B cell (primary cell): Measurements from ENCODE around the gene OTUB2. TPM values are rescaled to one million over a fixed set of nuclear protein-coding genes. Genes with fewer than 3 reads are reported as not detected.

Experiments
- ATAC-seq: fragments of 200-7000 bp; cut with Tn5 transposase; one replicate; pipeline ENCODE4 v1.10.0; 2021; ENCODE audit warnings: low read depth, mild to moderate bottlenecking, moderate number of reproducible peaks, moderate library complexity
- CTCF ChIA-PET: fragments of 350-600 bp; sonication (Branson Sonifier 250); formaldehyde crosslinking; loops from one replicate; lab custom pipeline; 2021; ENCODE audit warnings: antibody characterized with exemption, inconsistent platforms; lab: Charles Lee
- POLR2A ChIA-PET: fragments of 350-600 bp; sonication (Branson Sonifier 250); formaldehyde crosslinking; loops from one replicate; lab custom pipeline; 2021; ENCODE audit warnings: antibody characterized with exemption; lab: Charles Lee
- DNase-seq: peaks from one replicate; pipeline ENCODE4 v3.0.0; 2013
- H2AFZ ChIP-seq: 2 replicates; pipeline ENCODE4 v1.6.1; 2012; ENCODE audit warnings: mild to moderate bottlenecking, low read depth, low read length; ENCODE audit not compliant: insufficient read depth, poor library complexity, severe bottlenecking
- H3K27ac ChIP-seq, 2 donors: 1 replicate in 1 of 2; 2 replicates in 1 of 2; pipeline ENCODE4 v1.5.1; 2012 to 2013; ENCODE audit warnings: low read length in 2 of 2, mild to moderate bottlenecking in 2 of 2, moderate library complexity in 1 of 2
- H3K27me3 ChIP-seq, 4 experiments: fragments of 200-600 bp in 1 of 4; sonication (generic) in 1 of 4; replicated peaks in 1 of 4; 1 replicate in 2 of 4; 2 replicates in 2 of 4; pipeline versions ENCODE4 v1.6.1 to v1.7.0; 2013 to 2016; ENCODE audit warnings: low read length in 3 of 4, mild to moderate bottlenecking in 2 of 4, mixed read lengths in 1 of 4, moderate library complexity in 1 of 4; ENCODE audit not compliant: insufficient read depth in 4 of 4, control insufficient read depth in 3 of 4; ENCODE audit errors: control extremely low read depth in 1 of 4
- H3K36me3 ChIP-seq, 2 experiments: replicated peaks in 1 of 2; 1 replicate in 1 of 2; 2 replicates in 1 of 2; pipeline versions ENCODE4 v1.6.1 to v1.7.1; 2013; ENCODE audit warnings: low read length in 1 of 2; ENCODE audit not compliant: insufficient read depth in 2 of 2, control insufficient read depth in 1 of 2; ENCODE audit errors: control extremely low read depth in 1 of 2, extremely low read depth in 1 of 2
- H3K4me1 ChIP-seq, 2 donors: fragments of 200-600 bp in 1 of 2; sonication (generic) in 1 of 2; 1 replicate in 1 of 2; 2 replicates in 1 of 2; pipeline versions ENCODE4 v1.5.1 to v1.6.1; 2013 to 2017; ENCODE audit warnings: low read length in 2 of 2; ENCODE audit not compliant: control insufficient read depth in 2 of 2, insufficient read depth in 2 of 2
- H3K4me2 ChIP-seq: replicated peaks from 2 replicates; pipeline ENCODE3; 2012; ENCODE audit warnings: mild to moderate bottlenecking, low read depth, low read length; ENCODE audit not compliant: poor library complexity, severe bottlenecking
- H3K4me3 ChIP-seq, 5 experiments: fragments of 200-600 bp in 1 of 5; sonication (generic) in 1 of 5; 1 replicate in 3 of 5; 2 replicates in 2 of 5; pipeline versions ENCODE4 v1.5.1 to v1.7.0; 2011 to 2016; ENCODE audit warnings: low read length in 4 of 5, mild to moderate bottlenecking in 4 of 5, low read depth in 2 of 5, control low read depth in 1 of 5, moderate library complexity in 1 of 5; ENCODE audit not compliant: insufficient read depth in 1 of 5; ENCODE audit errors: control extremely low read depth in 1 of 5, extremely low read depth in 1 of 5
- H3K79me2 ChIP-seq: fragments of 200-600 bp; sonication (generic); one replicate; pipeline ENCODE4 v1.6.0; 2016; ENCODE audit warnings: low read length; ENCODE audit not compliant: control insufficient read depth, insufficient read depth
- H3K9ac ChIP-seq: fragments of 200-600 bp; sonication (generic); 2 replicates; pipeline ENCODE4 v1.6.1; 2017; ENCODE audit warnings: mild to moderate bottlenecking, low read length, moderate library complexity
- H3K9me3 ChIP-seq, 3 donors: one replicate each; pipeline versions ENCODE4 v1.6.1 to v1.7.1; 2013; ENCODE audit warnings: low read length in 2 of 3; ENCODE audit not compliant: control insufficient read depth in 2 of 3, insufficient read depth in 1 of 3; ENCODE audit errors: control extremely low read depth in 1 of 3
- H4K20me1 ChIP-seq: 2 replicates; pipeline ENCODE4 v1.6.0; 2012; ENCODE audit warnings: mild to moderate bottlenecking, low read length; ENCODE audit not compliant: insufficient read depth, control insufficient read depth, poor library complexity, severe bottlenecking
- H3K27ac Mint-ChIP-seq: one replicate; pipeline ENCODE4 v1.8.0; 2021; ENCODE audit warnings: mixed read lengths
- H3K27me3 Mint-ChIP-seq: one replicate; pipeline ENCODE4 v1.8.0; 2021; ENCODE audit warnings: mixed read lengths
- H3K4me1 Mint-ChIP-seq: one replicate; pipeline ENCODE4 v1.8.0; 2021; ENCODE audit warnings: mixed read lengths
- H3K4me3 Mint-ChIP-seq: one replicate; pipeline ENCODE4 v1.8.0; 2021; ENCODE audit warnings: mixed read lengths
- H3K9me3 Mint-ChIP-seq: one replicate; pipeline ENCODE4 v1.8.0; 2022; ENCODE audit warnings: mixed read lengths; ENCODE audit not compliant: insufficient read depth
- CTCF ChIP-seq: fragments of 200-600 bp; IDR thresholded peaks from one replicate; pipeline ENCODE4 v1.8.0; 2022; ENCODE audit warnings: antibody characterized with exemption, mild to moderate bottlenecking
- EZH2 ChIP-seq: IDR thresholded peaks from 2 replicates; pipeline ENCODE4 v1.6.1; 2012; ENCODE audit warnings: borderline replicate concordance, low read depth, mild to moderate bottlenecking, moderate library complexity, low read length; ENCODE audit not compliant: insufficient read depth, poor library complexity, severe bottlenecking
- WGBS: methylation state at CpG from one replicate; pipeline ENCODE4 v1.1.5; 2013; ENCODE audit warnings: missing lambda C conversion rate; ENCODE audit not compliant: insufficient coverage; 5-methylcytosine and 5-hydroxymethylcytosine counted together
- intact Hi-C: fragments of 100-400 bp; cut with micrococcal nuclease; formaldehyde crosslinking; loops from one replicate; pipeline ENCODE4 v1.10.0; 2022
- polyA plus RNA-seq: library from polyadenylated mRNA; depleted of rRNA; stranded (reverse); fragments of >200 nt; gene quantifications from 2 replicates; pipeline ENCODE4 v1.2.3, GENCODE V29; 2012
- total RNA-seq, 2 donors: library from RNA; stranded (reverse); fragments of 120-200 nt in 1 of 2; gene quantifications; 1 replicate in 1 of 2; 2 replicates in 1 of 2; pipeline versions ENCODE4 v1.2.3 to v1.2.4, GENCODE V29; 2013 to 2022

Gene OTUB2
- total and polyA plus RNA-seq, 2 donors (not counting 1 experiment from before 2014, with no cell fraction given), result 0.04 to 0.17 TPM

- Histone ChIP-seq H3K9ac (no peak overlapping the region), H3K79me2 (no peaks in the 10 kb centered on the region), H3K36me3 (no peaks in the 10 kb centered on the region), H3K4me3 (no peak overlapping the region), H3K4me1 (peaks cover 9% of the 10 kb centered on the region in 2 donors), H3K27me3 (peaks cover 0 to 25% (median 9%) of the 10 kb centered on the region in 4 experiments), H3K9me3 (no peaks in the 10 kb centered on the region), H3K27ac (no peak overlapping the region), H3K4me2 (no peak overlapping the region), H2AFZ (no peak overlapping the region), H4K20me1 (no peaks in the 10 kb centered on the region)
- POLR2A ChIA-PET, result no interaction called here
- intact Hi-C loops, result no loop called here
- WGBS, result 79% methylated on average over 7 of the region's 10 CpGs
- peaks cover 8% of the 10 kb centered on the region for H3K4me1 Mint-ChIP-seq
- no peak overlapping the region for H3K27ac Mint-ChIP-seq
- peaks cover 37% of the 10 kb centered on the region for H3K27me3 Mint-ChIP-seq
- CTCF ChIA-PET, result interaction anchor here (1.3 to 2.7 kb wide), 3 partner anchors 13 to 25 kb away, joined by 3 to 11 read pairs (median 7); no protein-coding TSS in a partner anchor
- ATAC-seq (no peak), DNase-seq (no peak)
- H3K9me3 Mint-ChIP-seq, result no peaks in the 10 kb centered on the region
- TF ChIP-seq EZH2 (no peak), CTCF (no peak)
- H3K4me3 Mint-ChIP-seq, result no peak overlapping the region
These were observed 3.4 kb upstream of the OTUB2 start for GRCh38 chr14:94022532-94023411.

GRCh38 chr14:94024549-94024948, 1.6 kb upstream of the OTUB2 start:
- H3K27me3 Mint-ChIP-seq, result peaks cover 30% of the 10 kb centered on the region
- H3K4me3 Mint-ChIP-seq, result no peak overlapping the region
- H3K4me1 Mint-ChIP-seq, result peaks cover 8% of the 10 kb centered on the region
- ChIA-PET POLR2A (no interaction called here), CTCF (interaction anchor here (1.7 to 2.7 kb wide), 2 partner anchors 12 to 24 kb away, joined by 7 to 11 read pairs; no protein-coding TSS in a partner anchor)
- no CpG with 5 or more reads among the region's 2 CpGs for WGBS
- Histone ChIP-seq H3K9ac (no peak overlapping the region), H2AFZ (no peak overlapping the region), H3K4me1 (peaks cover 9% of the 10 kb centered on the region in 2 donors), H3K9me3 (no peaks in the 10 kb centered on the region), H4K20me1 (no peaks in the 10 kb centered on the region), H3K4me2 (no peak overlapping the region), H3K27ac (no peak overlapping the region), H3K36me3 (no peaks in the 10 kb centered on the region), H3K4me3 (no peak overlapping the region), H3K27me3 (peaks cover 0 to 25% (median 9%) of the 10 kb centered on the region in 4 experiments), H3K79me2 (no peaks in the 10 kb centered on the region)
- TF ChIP-seq EZH2, result no peak
- TF ChIP-seq CTCF, result no peak
- DNase-seq (no peak), ATAC-seq (no peak)
- intact Hi-C loops, result no loop called here
- H3K9me3 Mint-ChIP-seq, result no peaks in the 10 kb centered on the region
- H3K27ac Mint-ChIP-seq, result no peak overlapping the region
